Mucosa of rectum (tissue), 2 donors: ENCODE measurements around the gene ADAM12.

Experiments used
- H3K27ac ChIP-seq, 2 donors: one replicate each; pipeline ENCODE4 v1.7.0; 2013; ENCODE audit warnings: inconsistent platforms in 2 of 2, low read depth in 2 of 2, low read length in 2 of 2
- H3K27me3 ChIP-seq, 2 donors: one replicate each; pipeline ENCODE4 v1.7.0; 2013; ENCODE audit warnings: low read length in 2 of 2; ENCODE audit not compliant: control insufficient read depth in 2 of 2, insufficient read depth in 2 of 2
- H3K36me3 ChIP-seq, 2 donors: one replicate each; pipeline ENCODE4 v1.7.0; 2013; ENCODE audit warnings: low read length in 2 of 2; ENCODE audit not compliant: control insufficient read depth in 2 of 2, insufficient read depth in 2 of 2
- H3K4me1 ChIP-seq, 2 donors: one replicate each; pipeline ENCODE4 v1.7.0; 2013; ENCODE audit warnings: low read length in 2 of 2, mild to moderate bottlenecking in 1 of 2; ENCODE audit not compliant: control insufficient read depth in 2 of 2, insufficient read depth in 2 of 2
- H3K4me3 ChIP-seq, 2 donors: one replicate each; pipeline ENCODE4 v1.7.0; 2013; ENCODE audit warnings: low read length in 2 of 2
- H3K9ac ChIP-seq, 2 donors: one replicate each; pipeline ENCODE4 v1.7.0; 2013; ENCODE audit warnings: low read length in 2 of 2, low read depth in 1 of 2, mild to moderate bottlenecking in 1 of 2
- H3K9me3 ChIP-seq, 2 donors: one replicate each; pipeline ENCODE4 v1.7.0; 2013; ENCODE audit warnings: low read length in 2 of 2; ENCODE audit not compliant: control insufficient read depth in 2 of 2
- donor health status: healthy.
- donor health status: Normal muscosa, but diverticular disease.

ADAM12 gene

GRCh38 chr10:125985557-125986240 lies 402.6 kb downstream of the ADAM12 start:
- Histone ChIP-seq H3K27ac (no peak overlapping the region), H3K4me3 (no peak overlapping the region), H3K27me3 (no peaks in the 10 kb centered on the region), H3K9me3 (no peaks in the 10 kb centered on the region), H3K36me3 (no peaks in the 10 kb centered on the region), H3K9ac (no peak overlapping the region), H3K4me1 (no peaks in the 10 kb centered on the region)

GRCh38 chr10:125984865-125985495 lies 403.3 kb downstream of the ADAM12 start:
- H3K4me1 ChIP-seq, result no peaks in the 10 kb centered on the region
- H3K4me3 ChIP-seq, result no peak overlapping the region
- no peaks in the 10 kb centered on the region for H3K27me3 ChIP-seq
- H3K27ac ChIP-seq, result no peak overlapping the region
- H3K36me3 ChIP-seq, result no peaks in the 10 kb centered on the region
- H3K9me3 ChIP-seq, result no peaks in the 10 kb centered on the region
- H3K9ac ChIP-seq, result no peak overlapping the region

GRCh38 chr10:125984346-125984745 lies 403.9 kb downstream of the ADAM12 start:
- Histone ChIP-seq H3K36me3 (no peaks in the 10 kb centered on the region), H3K4me1 (no peaks in the 10 kb centered on the region), H3K9ac (no peak overlapping the region), H3K4me3 (no peak overlapping the region), H3K9me3 (no peaks in the 10 kb centered on the region), H3K27me3 (no peaks in the 10 kb centered on the region), H3K27ac (no peak overlapping the region)

- Histone ChIP-seq H3K9me3 (no peaks in the 10 kb centered on the region), H3K27me3 (no peaks in the 10 kb centered on the region), H3K9ac (no peak overlapping the region), H3K27ac (no peak overlapping the region), H3K36me3 (no peaks in the 10 kb centered on the region), H3K4me1 (no peaks in the 10 kb centered on the region), H3K4me3 (no peak overlapping the region)
Measured at GRCh38 chr10:125983656-125984055, 404.6 kb downstream of the ADAM12 start.

- no peaks in the 10 kb centered on the region for H3K9me3 ChIP-seq
- H3K4me3 ChIP-seq, result no peak overlapping the region
- H3K4me1 ChIP-seq, result no peaks in the 10 kb centered on the region
- no peak overlapping the region for H3K27ac ChIP-seq
- H3K27me3 ChIP-seq, result no peaks in the 10 kb centered on the region
- H3K9ac ChIP-seq, result no peak overlapping the region
- H3K36me3 ChIP-seq, result no peaks in the 10 kb centered on the region
Measured at GRCh38 chr10:125983161-125983560, 405.1 kb downstream of the ADAM12 start.

GRCh38 chr10:125982260-125982948 lies 405.9 kb downstream of the ADAM12 start:
- H3K27ac ChIP-seq, result no peak overlapping the region
- H3K27me3 ChIP-seq, result no peaks in the 10 kb centered on the region
- no peaks in the 10 kb centered on the region for H3K36me3 ChIP-seq
- no peaks in the 10 kb centered on the region for H3K4me1 ChIP-seq
- no peak overlapping the region for H3K4me3 ChIP-seq
- H3K9me3 ChIP-seq, result no peaks in the 10 kb centered on the region
- H3K9ac ChIP-seq, result no peak overlapping the region

- no peak overlapping the region for H3K4me3 ChIP-seq
- H3K4me1 ChIP-seq, result no peaks in the 10 kb centered on the region
- no peak overlapping the region for H3K27ac ChIP-seq
- no peaks in the 10 kb centered on the region for H3K27me3 ChIP-seq
- no peak overlapping the region for H3K9ac ChIP-seq
- no peaks in the 10 kb centered on the region for H3K36me3 ChIP-seq
- H3K9me3 ChIP-seq, result no peaks in the 10 kb centered on the region
Measured at GRCh38 chr10:125980521-125981035, 407.7 kb downstream of the ADAM12 start.

GRCh38 chr10:125979976-125980375 lies 408.3 kb downstream of the ADAM12 start:
- no peak overlapping the region for H3K4me3 ChIP-seq
- no peaks in the 10 kb centered on the region for H3K27me3 ChIP-seq
- no peak overlapping the region for H3K9ac ChIP-seq
- no peaks in the 10 kb centered on the region for H3K36me3 ChIP-seq
- H3K9me3 ChIP-seq, result no peaks in the 10 kb centered on the region
- no peaks in the 10 kb centered on the region for H3K4me1 ChIP-seq
- no peak overlapping the region for H3K27ac ChIP-seq

- Histone ChIP-seq H3K4me1 (no peaks in the 10 kb centered on the region), H3K27me3 (no peaks in the 10 kb centered on the region), H3K9me3 (no peaks in the 10 kb centered on the region), H3K36me3 (no peaks in the 10 kb centered on the region), H3K4me3 (no peak overlapping the region), H3K9ac (no peak overlapping the region), H3K27ac (no peak overlapping the region)
Measured at GRCh38 chr10:125976960-125977605, 411.2 kb downstream of the ADAM12 start.
